Liver (tissue), 9 donors: ENCODE data around the gene HJURP. TPM values are rescaled to one million over a fixed set of nuclear protein-coding genes. Genes with fewer than 3 reads are reported as not detected.

Experiments
- DNase-seq: peaks from one replicate; pipeline ENCODE4 v3.0.0-alpha.2; 2017; ENCODE audit warnings: low spot score
- H3K27ac ChIP-seq, 2 donors: one replicate each; pipeline ENCODE4 v1.7.0; 2013; ENCODE audit warnings: inconsistent platforms in 2 of 2, low read length in 2 of 2, control low read depth in 1 of 2, low read depth in 1 of 2, mild to moderate bottlenecking in 1 of 2
- H3K27me3 ChIP-seq, 4 donors: one replicate each; pipeline versions ENCODE4 v1.6.1 to v1.7.0; 2013; ENCODE audit warnings: low read length in 3 of 4, inconsistent platforms in 1 of 4, mild to moderate bottlenecking in 1 of 4, moderate library complexity in 1 of 4; ENCODE audit not compliant: control insufficient read depth in 4 of 4, insufficient read depth in 4 of 4
- H3K36me3 ChIP-seq, 4 donors: one replicate each; pipeline versions ENCODE4 v1.6.1 to v1.7.0; 2013; ENCODE audit warnings: low read length in 3 of 4, mild to moderate bottlenecking in 3 of 4, low read depth in 1 of 4, moderate library complexity in 1 of 4; ENCODE audit not compliant: control insufficient read depth in 4 of 4, insufficient read depth in 3 of 4
- H3K4me1 ChIP-seq, 4 donors: one replicate each; pipeline versions ENCODE4 v1.6.1 to v1.7.0; 2013; ENCODE audit warnings: low read length in 3 of 4, mild to moderate bottlenecking in 3 of 4, moderate library complexity in 1 of 4; ENCODE audit not compliant: control insufficient read depth in 4 of 4, insufficient read depth in 4 of 4
- H3K4me3 ChIP-seq, 3 donors: one replicate each; pipeline versions ENCODE4 v1.6.1 to v1.7.0; 2013; ENCODE audit warnings: low read length in 3 of 3, control low read depth in 1 of 3, low read depth in 1 of 3, mild to moderate bottlenecking in 1 of 3
- H3K9ac ChIP-seq, 2 donors: one replicate each; pipeline ENCODE4 v1.7.0; 2013; ENCODE audit warnings: low read length in 2 of 2, mild to moderate bottlenecking in 2 of 2, moderate library complexity in 2 of 2, control low read depth in 1 of 2, low read depth in 1 of 2
- H3K9me3 ChIP-seq, 4 donors: one replicate each; pipeline versions ENCODE4 v1.6.1 to v1.7.0; 2013; ENCODE audit warnings: low read length in 3 of 4; ENCODE audit not compliant: control insufficient read depth in 4 of 4
- ATF3 ChIP-seq: IDR thresholded peaks from 2 replicates; pipeline ENCODE4 v1.6.1; 2016; ENCODE audit warnings: antibody characterized with exemption
- CTCF ChIP-seq: fragments of 150-350 bp; IDR thresholded peaks from 2 replicates; pipeline ENCODE4 v1.5.1; 2017; ENCODE audit warnings: improper control_type of control experiment, low read depth, low read length; ENCODE audit not compliant: missing input control
- EGR1 ChIP-seq, 2 donors: IDR thresholded peaks; 2 replicates each; pipeline ENCODE4 v1.6.1; 2016 to 2018; ENCODE audit warnings: antibody characterized with exemption in 2 of 2, low read depth in 2 of 2
- FOXA1 ChIP-seq: IDR thresholded peaks from 2 replicates; pipeline ENCODE4 v1.6.1; 2016; ENCODE audit warnings: antibody characterized with exemption
- FOXA2 ChIP-seq: IDR thresholded peaks from 2 replicates; pipeline ENCODE4 v1.6.1; 2016; ENCODE audit warnings: antibody characterized with exemption
- GABPA ChIP-seq, 2 donors: IDR thresholded peaks in 1 of 2; conservative IDR thresholded peaks in 1 of 2; 2 replicates each; pipeline ENCODE4 v1.6.1; 2016; ENCODE audit warnings: antibody characterized with exemption in 2 of 2, mild to moderate bottlenecking in 1 of 2, moderate library complexity in 1 of 2
- HNF4A ChIP-seq, 2 donors: conservative IDR thresholded peaks; 2 replicates each; pipeline ENCODE4 v1.6.1; 2016; ENCODE audit warnings: antibody characterized with exemption in 2 of 2, mild to moderate bottlenecking in 2 of 2
- HNF4G ChIP-seq: IDR thresholded peaks from 2 replicates; pipeline ENCODE4 v1.6.1; 2016; ENCODE audit warnings: antibody characterized with exemption
- JUND ChIP-seq, 2 donors: IDR thresholded peaks; 2 replicates each; pipeline ENCODE4 v1.6.1; 2016; ENCODE audit warnings: antibody characterized with exemption in 2 of 2
- MAX ChIP-seq: IDR thresholded peaks from 2 replicates; pipeline ENCODE4 v1.6.1; 2016; ENCODE audit warnings: antibody characterized with exemption
- NR2F2 ChIP-seq: IDR thresholded peaks from 2 replicates; pipeline ENCODE4 v1.6.1; 2016; ENCODE audit warnings: antibody characterized with exemption
- RAD21 ChIP-seq, 2 donors: IDR thresholded peaks; 2 replicates each; pipeline ENCODE4 v1.6.1; 2016; ENCODE audit warnings: antibody characterized with exemption in 2 of 2, mild to moderate bottlenecking in 2 of 2
- REST ChIP-seq: IDR thresholded peaks from 2 replicates; pipeline ENCODE4 v1.6.1; 2016; ENCODE audit warnings: antibody characterized with exemption, mild to moderate bottlenecking
- RXRA ChIP-seq, 2 donors: IDR thresholded peaks; 2 replicates each; pipeline ENCODE4 v1.6.1; 2017 to 2018; ENCODE audit warnings: antibody characterized with exemption in 2 of 2, mild to moderate bottlenecking in 1 of 2
- SP1 ChIP-seq: IDR thresholded peaks from 2 replicates; pipeline ENCODE4 v1.6.1; 2018; ENCODE audit warnings: antibody characterized with exemption, mild to moderate bottlenecking
- YY1 ChIP-seq: IDR thresholded peaks from 2 replicates; pipeline ENCODE4 v1.6.1; 2016; ENCODE audit warnings: antibody characterized with exemption, mild to moderate bottlenecking
- ZBTB33 ChIP-seq: IDR thresholded peaks from 2 replicates; pipeline ENCODE4 v1.6.1; 2016; ENCODE audit warnings: antibody characterized with exemption
- WGBS: extraction: QIAGEN DNeasy Blood & Tissue Kit; methylation state at CpG from one replicate; pipeline ENCODE4 v1.1.7; 2013; 5-methylcytosine and 5-hydroxymethylcytosine counted together
- polyA plus RNA-seq, 2 donors: library from polyadenylated mRNA; stranded (reverse) in 1 of 2; unstranded in 1 of 2; fragments of 200-250 nt in 1 of 2; fragments of >200 nt in 1 of 2; fragmentation: Nextera tagmentation in 1 of 2; extraction: Ambion mirVana in 1 of 2; gene quantifications; one replicate each; pipeline versions ENCODE4 v1.2.1 to v1.2.3, GENCODE V29; 2013 to 2015
- total RNA-seq, 2 donors: library from RNA; depleted of rRNA; stranded (reverse); fragments of >200 nt; gene quantifications; one replicate each; pipeline ENCODE4 v1.2.3, GENCODE V29; 2014
- donor health status: healthy.
- donor health status: healthy.
- donor health status: healthy.
- donor health status: healthy.
- donor health status: healthy.

The HJURP gene
- total and polyA plus RNA-seq, 4 donors: 0.08 to 32.9 (median 1.4) TPM

GRCh38 chr2:233846387-233847247 is 7.7 kb downstream of the HJURP start:
- no peak overlapping the region for H3K9ac ChIP-seq
- 90% methylated on average over 16 of the region's 16 CpGs for WGBS
- H3K9me3 ChIP-seq: no peaks in the 10 kb centered on the region
- DNase-seq: peak; percentile 12
- no peak overlapping the region for H3K4me3 ChIP-seq
- no peak for TF ChIP-seq HNF4A (conservative IDR thresholded peaks at IDR 0.05)
- no peak for TF ChIP-seq ATF3
- TF ChIP-seq RXRA (IDR thresholded peaks at IDR 0.05): no peak
- TF ChIP-seq JUND (IDR thresholded peaks at IDR 0.05): no peak
- no peak for TF ChIP-seq FOXA2
- TF ChIP-seq SP1: no peak
- TF ChIP-seq RAD21 (IDR thresholded peaks at IDR 0.05): no peak
- TF ChIP-seq REST: no peak
- no peak for TF ChIP-seq HNF4G
- no peak for TF ChIP-seq GABPA (IDR thresholded peaks at IDR 0.05 in 1 of 2, conservative IDR thresholded peaks at IDR 0.05 in 1 of 2)
- no peak for TF ChIP-seq MAX
- no peak for TF ChIP-seq YY1
- TF ChIP-seq ZBTB33: no peak
- TF ChIP-seq CTCF: no peak
- no peak for TF ChIP-seq EGR1 (IDR thresholded peaks at IDR 0.05; ENCODE audit: low read depth in 2 of 2)
- no peak for TF ChIP-seq FOXA1
- TF ChIP-seq NR2F2: no peak
- no peak overlapping the region for H3K27ac ChIP-seq
- H3K27me3 ChIP-seq: no peaks in the 10 kb centered on the region
- no peaks in the 10 kb centered on the region for H3K36me3 ChIP-seq
- no peaks in the 10 kb centered on the region for H3K4me1 ChIP-seq
